ENCODE measurements around the gene MYO7A. TPM values are rescaled to one million over a fixed set of nuclear protein-coding genes. Genes with fewer than 3 reads are reported as not detected.

MYO7A gene
- total RNA-seq, 1 donor from 2014 or later: 0.16 TPM

GRCh38 chr11:77152846-77153245, 24.8 kb downstream of the MYO7A start:
- no peaks in the 10 kb centered on the region for H3K79me2 ChIP-seq (ENCODE audit: insufficient read depth, low read length)
- no peaks in the 10 kb centered on the region for H3K9me3 ChIP-seq (ENCODE audit: insufficient read depth, low read depth, low read length)
- no peak overlapping the region for H3K4me2 ChIP-seq (ENCODE audit: low read length)
- DNase-seq (ENCODE audit: low read depth) (peak; percentile 35), FAIRE-seq (no peak)
- Mint-ChIP-seq H3K27ac (ENCODE audit: unreplicated experiment) (peak overlapping the region; percentile 53), H3K9me3 (ENCODE audit: unreplicated experiment) (no peaks in the 10 kb centered on the region), H3K4me1 (ENCODE audit: low read depth, unreplicated experiment) (peaks cover 12% of the 10 kb centered on the region), H3K4me3 (ENCODE audit: unreplicated experiment) (no peak overlapping the region), H3K27me3 (ENCODE audit: low read depth, unreplicated experiment) (peaks cover 72% of the 10 kb centered on the region), H3K36me3 (ENCODE audit: low read depth, unreplicated experiment) (peaks cover 3% of the 10 kb centered on the region)
- TF ChIP-seq EZH2 (IDR thresholded peaks at IDR 0.05; ENCODE audit: insufficient read depth, low read length) (no peak), CTCF (IDR thresholded peaks at IDR 0.05; ENCODE audit: insufficient read depth, low read depth, low read length) (no peak)
- H2AFZ ChIP-seq (ENCODE audit: low read depth, low read length): no peak overlapping the region
- no peak overlapping the region for H3K4me3 ChIP-seq (ENCODE audit: insufficient read depth, low read depth, low read length)
- peaks cover 4% of the 10 kb centered on the region for H3K4me1 ChIP-seq (ENCODE audit: insufficient read depth, low read length)
- no peaks in the 10 kb centered on the region for H3K27me3 ChIP-seq (ENCODE audit: insufficient read depth, low read length)
- H3K36me3 ChIP-seq (ENCODE audit: insufficient read depth, low read length): no peaks in the 10 kb centered on the region
- H4K20me1 ChIP-seq (ENCODE audit: insufficient read depth, low read length): no peaks in the 10 kb centered on the region
- H3K27ac ChIP-seq (ENCODE audit: low read depth, low read length): no peak overlapping the region
- H3K9ac ChIP-seq (ENCODE audit: low read length): no peak overlapping the region

GRCh38 chr11:77153276-77154185, 25.5 kb downstream of the MYO7A start:
- DNase-seq (ENCODE audit: low read depth): no peak
- H3K79me2 ChIP-seq (ENCODE audit: insufficient read depth, low read length): no peaks in the 10 kb centered on the region
- H3K27ac ChIP-seq (ENCODE audit: low read depth, low read length): no peak overlapping the region
- Mint-ChIP-seq H3K9me3 (ENCODE audit: unreplicated experiment) (no peaks in the 10 kb centered on the region), H3K4me1 (ENCODE audit: low read depth, unreplicated experiment) (peaks cover 8% of the 10 kb centered on the region), H3K36me3 (ENCODE audit: low read depth, unreplicated experiment) (peaks cover 3% of the 10 kb centered on the region), H3K27me3 (ENCODE audit: low read depth, unreplicated experiment) (peaks cover 71% of the 10 kb centered on the region), H3K4me3 (ENCODE audit: unreplicated experiment) (no peak overlapping the region), H3K27ac (ENCODE audit: unreplicated experiment) (peak overlapping the region; percentile 53)
- TF ChIP-seq CTCF (IDR thresholded peaks at IDR 0.05; ENCODE audit: insufficient read depth, low read depth, low read length): no peak
- H3K36me3 ChIP-seq (ENCODE audit: insufficient read depth, low read length): no peaks in the 10 kb centered on the region
- FAIRE-seq: no peak
- H3K4me3 ChIP-seq (ENCODE audit: insufficient read depth, low read depth, low read length): no peak overlapping the region
- H3K9me3 ChIP-seq (ENCODE audit: insufficient read depth, low read depth, low read length): no peaks in the 10 kb centered on the region
- H3K27me3 ChIP-seq (ENCODE audit: insufficient read depth, low read length): peaks cover 3% of the 10 kb centered on the region
- no peaks in the 10 kb centered on the region for H3K4me1 ChIP-seq (ENCODE audit: insufficient read depth, low read length)
- H3K9ac ChIP-seq (ENCODE audit: low read length): no peak overlapping the region
- H3K4me2 ChIP-seq (ENCODE audit: low read length): no peak overlapping the region
- H4K20me1 ChIP-seq (ENCODE audit: insufficient read depth, low read length): no peaks in the 10 kb centered on the region
- H2AFZ ChIP-seq (ENCODE audit: low read depth, low read length): no peak overlapping the region
